ENCODE measurements around the gene PDPN.

PDPN gene

GRCh38 chr1:13646521-13646920, 62.9 kb downstream of the PDPN start:
- H3K4me3 ChIP-seq (ENCODE audit: low read depth, low read length): no peak overlapping the region
- TF ChIP-seq CTCF (IDR thresholded peaks at IDR 0.05; ENCODE audit: low read depth, low read length): no peak

GRCh38 chr1:13651279-13651678, 67.6 kb downstream of the PDPN start:
- no peak for TF ChIP-seq CTCF (IDR thresholded peaks at IDR 0.05; ENCODE audit: low read depth, low read length)
- H3K4me3 ChIP-seq (ENCODE audit: low read depth, low read length): no peak overlapping the region

GRCh38 chr1:13652238-13652637, 68.6 kb downstream of the PDPN start:
- no peak for TF ChIP-seq CTCF (IDR thresholded peaks at IDR 0.05; ENCODE audit: low read depth, low read length)
- no peak overlapping the region for H3K4me3 ChIP-seq (ENCODE audit: low read depth, low read length)

GRCh38 chr1:13661539-13661938, 77.9 kb downstream of the PDPN start:
- no peak for TF ChIP-seq CTCF (IDR thresholded peaks at IDR 0.05; ENCODE audit: low read depth, low read length)
- H3K4me3 ChIP-seq (ENCODE audit: low read depth, low read length): no peak overlapping the region

- H3K4me3 ChIP-seq (ENCODE audit: low read depth, low read length): no peak overlapping the region
- TF ChIP-seq CTCF (IDR thresholded peaks at IDR 0.05; ENCODE audit: low read depth, low read length): no peak
Observed at GRCh38 chr1:13662493-13662892, 78.9 kb downstream of the PDPN start.

GRCh38 chr1:13663969-13664368, 80.3 kb downstream of the PDPN start:
- no peak for TF ChIP-seq CTCF (IDR thresholded peaks at IDR 0.05; ENCODE audit: low read depth, low read length)
- H3K4me3 ChIP-seq (ENCODE audit: low read depth, low read length): no peak overlapping the region

GRCh38 chr1:13664451-13664850, 80.8 kb downstream of the PDPN start:
- H3K4me3 ChIP-seq (ENCODE audit: low read depth, low read length): no peak overlapping the region
- no peak for TF ChIP-seq CTCF (IDR thresholded peaks at IDR 0.05; ENCODE audit: low read depth, low read length)

Measured in WI38 (cell line).